GM12878 (cell line): Measurements from ENCODE around the gene STK32B.

Experiments used
- CTCF ChIP-seq, 3 experiments: IDR thresholded peaks in 2 of 3; conservative IDR thresholded peaks in 1 of 3; 2 replicates each; pipeline ENCODE4 v1.5.1; 2011; ENCODE audit warnings: low read depth in 3 of 3, low read length in 3 of 3, mild to moderate bottlenecking in 3 of 3, control low read depth in 2 of 3, moderate library complexity in 2 of 3, inconsistent platforms in 1 of 3, mixed read lengths in 1 of 3; ENCODE audit not compliant: control insufficient read depth in 2 of 3, insufficient read depth in 1 of 3; ENCODE audit errors: extremely low read depth in 1 of 3
- ELK1 ChIP-seq: IDR thresholded peaks from 2 replicates; pipeline ENCODE4 v1.6.1; 2012; ENCODE audit warnings: low read depth, low read length, improper control_type of control experiment
- GABPA ChIP-seq: IDR thresholded peaks from 2 replicates; pipeline ENCODE4 v1.6.1; 2014; ENCODE audit warnings: antibody characterized with exemption, low read depth, mild to moderate bottlenecking, inconsistent platforms
- LARP7 ChIP-seq: fragments of 450-650 bp; IDR thresholded peaks from 2 replicates; pipeline ENCODE4 v1.6.1; 2017; ENCODE audit warnings: mild to moderate bottlenecking
- POLR2A ChIP-seq: IDR thresholded peaks from 2 replicates; pipeline ENCODE4 v1.6.1; 2011; ENCODE audit warnings: low read depth, mild to moderate bottlenecking, low read length
- PRDM15 ChIP-seq: fragments of 450-650 bp; formaldehyde crosslinking; IDR thresholded peaks from 2 replicates; pipeline ENCODE4 v1.4.0; 2020; ENCODE audit warnings: mild to moderate bottlenecking, moderate library complexity
- RAD21 ChIP-seq: IDR thresholded peaks from 2 replicates; pipeline ENCODE4 v1.6.1; 2011; ENCODE audit warnings: mild to moderate bottlenecking, low read depth, low read length, moderate library complexity; ENCODE audit not compliant: insufficient read depth
- SMAD1 ChIP-seq: fragments of 450-650 bp; IDR thresholded peaks from 2 replicates; pipeline ENCODE4 v1.6.1; 2018; ENCODE audit warnings: mild to moderate bottlenecking, low read depth; ENCODE audit not compliant: partially characterized antibody
- SP1 ChIP-seq: IDR thresholded peaks from one replicate; pipeline ENCODE4 v1.6.1; 2011; ENCODE audit warnings: low read depth, low read length
- ZZZ3 ChIP-seq: IDR thresholded peaks from 2 replicates; pipeline ENCODE4 v1.6.1; 2011; ENCODE audit warnings: low read depth; ENCODE audit not compliant: control insufficient read depth, insufficient read length

GRCh38 chr4:5143306-5143861 is 92.1 kb downstream of the STK32B start:
- TF ChIP-seq CTCF (IDR thresholded peaks at IDR 0.05 in 2 of 3, conservative IDR thresholded peaks at IDR 0.05 in 1 of 3; ENCODE audit: control insufficient read depth in 2 of 3, extremely low read depth in 1 of 3, insufficient read depth in 1 of 3, low read depth in 3 of 3, low read length in 3 of 3) (no peak), LARP7 (no peak), SP1 (no peak), POLR2A (no peak), SMAD1 (no peak), GABPA (no peak), PRDM15 (CRISPR knock-in tag) (no peak), RAD21 (no peak), ZZZ3 (no peak), ELK1 (no peak)
